ENCODE measurements around the gene FAAP20.

Gene FAAP20

DNA sequence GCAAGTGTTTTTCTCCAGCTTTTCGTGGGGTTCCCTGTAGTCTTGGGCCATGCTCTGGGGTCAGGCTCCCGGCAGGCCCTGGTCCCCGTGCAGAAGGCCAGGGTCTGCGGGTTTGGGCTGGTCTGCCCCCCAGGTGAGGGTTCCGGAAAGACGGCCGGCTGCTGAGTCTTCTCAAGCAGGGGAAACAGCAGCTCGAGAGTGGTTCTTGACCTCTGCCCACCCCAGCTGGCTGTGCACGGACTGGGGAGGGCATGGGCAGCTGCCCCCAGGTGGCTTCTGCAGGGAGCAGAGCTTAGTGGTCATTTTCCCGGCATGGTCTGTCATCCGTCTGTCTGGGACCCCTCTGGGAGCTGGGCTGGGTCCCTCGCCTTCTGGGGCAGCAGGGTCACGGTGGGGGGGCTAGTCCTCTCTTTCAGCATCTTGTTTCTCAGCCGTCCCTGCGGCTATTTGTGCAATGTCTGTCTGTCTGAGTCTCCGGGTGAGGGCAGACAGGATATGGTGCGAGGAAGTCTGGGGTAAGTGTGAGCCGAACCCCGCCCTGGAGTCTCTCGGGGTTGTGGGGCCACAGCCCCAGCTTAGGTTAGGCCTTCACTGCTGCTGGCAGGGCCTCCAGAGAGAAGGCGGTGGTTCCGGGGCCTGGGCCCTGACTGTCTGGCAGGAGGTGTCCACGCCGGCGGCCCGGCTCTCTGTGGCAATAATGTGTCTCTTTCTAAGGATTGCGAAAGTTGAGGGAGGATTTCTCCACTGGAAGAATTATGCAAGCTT, 39.6 kb upstream of the FAAP20 start:
- Histone ChIP-seq H4K8ac (ENCODE audit: low read depth, low read length) (no peak overlapping the region), H3K27ac (ENCODE audit: low read depth, low read length) (peak overlapping the region; percentile 31), H3K27me3 (ENCODE audit: insufficient read depth, low read length) (no peaks in the 10 kb centered on the region), H3K14ac (ENCODE audit: low read length) (peak overlapping the region; percentile 37), H3K9me3 (ENCODE audit: insufficient read depth, low read depth, low read length) (peaks cover 1% of the 10 kb centered on the region), H3K23ac (ENCODE audit: low read length) (no peak overlapping the region), H2BK5ac (ENCODE audit: low read depth, low read length, poor library complexity) (peak overlapping the region; percentile 18), H3K4ac (ENCODE audit: low read depth, low read length) (peak overlapping the region; percentile 66), H2AK5ac (ENCODE audit: low read length) (no peak overlapping the region), H3K4me3 (ENCODE audit: low read depth, low read length) (no peak overlapping the region), H3K36me3 (ENCODE audit: control insufficient read depth in 1 of 2, insufficient read depth in 2 of 2, low read length in 2 of 2) (peaks cover 13 to 26% of the 10 kb centered on the region in 2 experiments), H3K9ac (ENCODE audit: low read length) (no peak overlapping the region), H2BK12ac (ENCODE audit: low read length) (no peak overlapping the region), H3K4me1 (ENCODE audit: control insufficient read depth in 1 of 2, insufficient read depth in 2 of 2, low read length in 2 of 2) (peaks cover 37 to 48% of the 10 kb centered on the region in 2 experiments), H3K4me2 (ENCODE audit: low read length) (peak overlapping the region; percentile 28), H4K12ac (ENCODE audit: low read depth, low read length) (no peak overlapping the region), H3K18ac (ENCODE audit: low read length) (peak overlapping the region; percentile 8), H2AFZ (ENCODE audit: insufficient read depth, low read length, poor library complexity) (no peak overlapping the region), H3K79me1 (ENCODE audit: low read length) (peaks cover 15% of the 10 kb centered on the region), H4K91ac (ENCODE audit: low read depth, low read length) (peak overlapping the region; percentile 5), H2BK120ac (ENCODE audit: insufficient read depth, low read length, poor library complexity) (no peak overlapping the region), H3K79me2 (ENCODE audit: control insufficient read depth, insufficient read depth, low read length, poor library complexity) (peaks cover 85% of the 10 kb centered on the region)
- peak; percentile 88 to 98 for DNase-seq
- WGBS (ENCODE audit: extremely low coverage, insufficient coverage, insufficient read length), result no CpG with 5 or more reads among the region's 27 CpGs

DNA sequence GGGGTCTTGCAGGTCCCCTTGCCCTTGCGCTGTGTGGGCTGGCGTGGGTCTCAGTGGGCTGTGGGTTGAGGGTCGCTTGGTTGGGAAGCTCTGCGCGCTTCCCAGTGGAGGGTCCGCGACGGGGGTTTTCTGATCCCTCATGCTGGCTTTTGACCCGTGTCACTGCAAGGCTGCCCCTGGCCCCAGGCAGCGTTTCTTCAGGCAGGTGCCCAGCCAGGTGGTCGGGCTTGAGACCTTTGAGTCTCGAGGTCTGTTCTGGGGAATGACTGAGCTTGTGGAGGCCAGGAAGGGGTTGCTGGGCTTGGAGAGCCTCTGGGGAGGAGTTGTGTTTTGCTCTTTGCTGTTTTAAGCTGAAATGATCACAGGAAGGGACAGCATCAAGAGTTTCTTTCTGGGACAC, 38.9 kb upstream of the FAAP20 start:
- Histone ChIP-seq H3K18ac (ENCODE audit: low read length) (no peak overlapping the region), H3K14ac (ENCODE audit: low read length) (peak overlapping the region; percentile 38), H3K9me3 (ENCODE audit: insufficient read depth, low read depth, low read length) (peaks cover 1% of the 10 kb centered on the region), H3K79me1 (ENCODE audit: low read length) (peaks cover 15% of the 10 kb centered on the region), H3K27me3 (ENCODE audit: insufficient read depth, low read length) (no peaks in the 10 kb centered on the region), H3K79me2 (ENCODE audit: control insufficient read depth, insufficient read depth, low read length, poor library complexity) (peaks cover 86% of the 10 kb centered on the region), H2BK12ac (ENCODE audit: low read length) (no peak overlapping the region), H3K4me2 (ENCODE audit: low read length) (peak overlapping the region; percentile 28), H2AK5ac (ENCODE audit: low read length) (no peak overlapping the region), H4K12ac (ENCODE audit: low read depth, low read length) (no peak overlapping the region), H3K27ac (ENCODE audit: low read depth, low read length) (peak overlapping the region; percentile 31), H3K4ac (ENCODE audit: low read depth, low read length) (peak overlapping the region; percentile 66), H3K4me1 (ENCODE audit: control insufficient read depth in 1 of 2, insufficient read depth in 2 of 2, low read length in 2 of 2) (peaks cover 36 to 48% of the 10 kb centered on the region in 2 experiments), H4K91ac (ENCODE audit: low read depth, low read length) (peak overlapping the region; percentile 5), H2AFZ (ENCODE audit: insufficient read depth, low read length, poor library complexity) (no peak overlapping the region), H3K9ac (ENCODE audit: low read length) (no peak overlapping the region), H3K36me3 (ENCODE audit: control insufficient read depth in 1 of 2, insufficient read depth in 2 of 2, low read length in 2 of 2) (peaks cover 9 to 25% of the 10 kb centered on the region in 2 experiments), H4K8ac (ENCODE audit: low read depth, low read length) (no peak overlapping the region), H3K23ac (ENCODE audit: low read length) (no peak overlapping the region), H2BK120ac (ENCODE audit: insufficient read depth, low read length, poor library complexity) (no peak overlapping the region), H3K4me3 (ENCODE audit: low read depth, low read length) (no peak overlapping the region), H2BK5ac (ENCODE audit: low read depth, low read length, poor library complexity) (no peak overlapping the region)
- WGBS (ENCODE audit: extremely low coverage, insufficient coverage, insufficient read length), result no CpG with 5 or more reads among the region's 12 CpGs
- DNase-seq, result peak in 1 of 2 donors; percentile 19

DNA sequence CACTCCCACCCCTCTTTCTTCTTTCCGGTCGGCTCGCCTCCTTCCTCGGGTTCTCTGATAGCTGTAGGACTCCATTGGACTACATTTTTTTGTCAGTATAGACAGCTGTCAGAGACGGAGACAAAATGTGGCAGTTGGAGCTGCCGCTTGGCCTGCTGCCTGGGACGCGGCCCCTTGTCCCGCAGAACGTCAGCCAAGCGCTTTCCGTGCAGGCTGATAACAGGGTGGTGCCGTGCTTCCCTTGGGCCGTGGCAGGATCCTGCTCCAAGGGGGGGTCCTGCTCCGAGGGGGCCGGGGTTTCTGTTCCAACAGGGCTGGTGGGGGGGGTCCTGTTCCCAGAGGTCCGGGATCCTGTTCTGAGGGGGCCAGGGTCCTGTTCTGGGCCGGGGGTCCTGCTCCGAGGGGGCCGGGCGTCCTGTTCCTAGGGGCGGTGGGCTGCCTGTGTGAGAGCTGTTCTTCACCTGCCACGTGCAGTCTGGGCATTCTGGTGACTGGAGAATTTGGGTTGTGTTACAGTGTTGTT, 38.4 kb upstream of the FAAP20 start:
- H3K36me3 ChIP-seq (ENCODE audit: control insufficient read depth in 1 of 2, insufficient read depth in 2 of 2, low read length in 2 of 2), result peaks cover 6 to 22% of the 10 kb centered on the region in 2 experiments
- peak overlapping the region; percentile 66 for H3K4ac ChIP-seq (ENCODE audit: low read depth, low read length)
- peak in 1 of 2 donors; percentile 24 for DNase-seq
- no peak overlapping the region for H2AFZ ChIP-seq (ENCODE audit: insufficient read depth, low read length, poor library complexity)
- H2BK120ac ChIP-seq (ENCODE audit: insufficient read depth, low read length, poor library complexity), result no peak overlapping the region
- H3K4me1 ChIP-seq (ENCODE audit: control insufficient read depth in 1 of 2, insufficient read depth in 2 of 2, low read length in 2 of 2), result peaks cover 36 to 48% of the 10 kb centered on the region in 2 experiments
- H2BK5ac ChIP-seq (ENCODE audit: low read depth, low read length, poor library complexity), result no peak overlapping the region
- H3K79me1 ChIP-seq (ENCODE audit: low read length), result peaks cover 15% of the 10 kb centered on the region
- H3K79me2 ChIP-seq (ENCODE audit: control insufficient read depth, insufficient read depth, low read length, poor library complexity), result peaks cover 81% of the 10 kb centered on the region
- peaks cover 1% of the 10 kb centered on the region for H3K9me3 ChIP-seq (ENCODE audit: insufficient read depth, low read depth, low read length)
- H3K27me3 ChIP-seq (ENCODE audit: insufficient read depth, low read length), result no peaks in the 10 kb centered on the region
- no peak overlapping the region for H3K18ac ChIP-seq (ENCODE audit: low read length)
- H3K9ac ChIP-seq (ENCODE audit: low read length), result no peak overlapping the region
- peak overlapping the region; percentile 38 for H3K4me3 ChIP-seq (ENCODE audit: low read depth, low read length)
- no peak overlapping the region for H3K27ac ChIP-seq (ENCODE audit: low read depth, low read length)
- no peak overlapping the region for H3K23ac ChIP-seq (ENCODE audit: low read length)
- H4K12ac ChIP-seq (ENCODE audit: low read depth, low read length), result no peak overlapping the region
- no peak overlapping the region for H2BK12ac ChIP-seq (ENCODE audit: low read length)
- no CpG with 5 or more reads among the region's 23 CpGs for WGBS (ENCODE audit: extremely low coverage, insufficient coverage, insufficient read length)
- no peak overlapping the region for H2AK5ac ChIP-seq (ENCODE audit: low read length)
- H4K8ac ChIP-seq (ENCODE audit: low read depth, low read length), result no peak overlapping the region
- H3K14ac ChIP-seq (ENCODE audit: low read length), result no peak overlapping the region
- H3K4me2 ChIP-seq (ENCODE audit: low read length), result no peak overlapping the region
- H4K91ac ChIP-seq (ENCODE audit: low read depth, low read length), result no peak overlapping the region

DNA sequence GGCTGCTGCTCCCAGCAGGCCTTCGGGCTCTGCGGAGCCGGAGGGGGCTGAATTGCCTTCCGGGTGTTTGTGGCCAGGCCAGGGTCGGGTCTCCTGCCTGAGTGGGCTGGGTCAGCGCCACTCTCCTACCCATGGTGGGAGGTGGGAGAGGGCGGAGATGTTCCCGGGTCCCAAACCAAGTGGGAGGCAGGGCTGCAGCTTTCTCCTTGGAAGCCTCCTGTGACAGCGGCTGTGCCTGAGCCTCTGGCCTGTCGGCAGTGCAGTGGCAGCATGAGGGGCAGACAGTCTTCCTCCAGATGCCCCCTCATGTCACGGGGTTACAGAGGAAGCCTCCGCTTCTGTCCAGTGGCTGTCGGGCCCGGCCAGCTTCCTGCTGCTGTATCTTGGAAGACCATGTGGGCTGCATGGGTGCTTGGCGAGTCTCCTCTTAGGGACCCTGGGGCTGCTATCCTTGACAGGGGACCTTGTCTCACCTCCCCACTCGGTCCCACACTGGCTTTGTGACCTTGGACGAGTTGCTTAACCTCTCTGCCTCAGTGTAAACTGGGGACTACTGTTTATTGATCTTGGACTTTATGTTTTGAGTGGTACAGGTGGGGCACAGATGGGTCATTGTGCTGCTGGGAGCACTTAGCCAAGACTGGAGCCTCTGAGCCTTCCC, 37.8 kb upstream of the FAAP20 start:
- H2BK12ac ChIP-seq (ENCODE audit: low read length), result no peak overlapping the region
- no peak overlapping the region for H4K12ac ChIP-seq (ENCODE audit: low read depth, low read length)
- no peak overlapping the region for H2BK5ac ChIP-seq (ENCODE audit: low read depth, low read length, poor library complexity)
- no peak overlapping the region for H2AK5ac ChIP-seq (ENCODE audit: low read length)
- H4K91ac ChIP-seq (ENCODE audit: low read depth, low read length), result no peak overlapping the region
- H3K23ac ChIP-seq (ENCODE audit: low read length), result no peak overlapping the region
- H3K27me3 ChIP-seq (ENCODE audit: insufficient read depth, low read length), result no peaks in the 10 kb centered on the region
- no peak overlapping the region for H2BK120ac ChIP-seq (ENCODE audit: insufficient read depth, low read length, poor library complexity)
- no peak for DNase-seq
- no peak overlapping the region for H3K9ac ChIP-seq (ENCODE audit: low read length)
- peaks cover 77% of the 10 kb centered on the region for H3K79me2 ChIP-seq (ENCODE audit: control insufficient read depth, insufficient read depth, low read length, poor library complexity)
- no peak overlapping the region for H2AFZ ChIP-seq (ENCODE audit: insufficient read depth, low read length, poor library complexity)
- no peak overlapping the region for H3K14ac ChIP-seq (ENCODE audit: low read length)
- H3K4me1 ChIP-seq (ENCODE audit: control insufficient read depth in 1 of 2, insufficient read depth in 2 of 2, low read length in 2 of 2), result peaks cover 36 to 48% of the 10 kb centered on the region in 2 experiments
- WGBS (ENCODE audit: extremely low coverage, insufficient coverage, insufficient read length), result no CpG with 5 or more reads among the region's 17 CpGs
- H3K4ac ChIP-seq (ENCODE audit: low read depth, low read length), result peak overlapping the region; percentile 66
- H3K79me1 ChIP-seq (ENCODE audit: low read length), result peaks cover 15% of the 10 kb centered on the region
- peaks cover 1% of the 10 kb centered on the region for H3K9me3 ChIP-seq (ENCODE audit: insufficient read depth, low read depth, low read length)
- H3K36me3 ChIP-seq (ENCODE audit: control insufficient read depth in 1 of 2, insufficient read depth in 2 of 2, low read length in 2 of 2), result peaks cover 6 to 18% of the 10 kb centered on the region in 2 experiments
- peak overlapping the region; percentile 19 for H3K27ac ChIP-seq (ENCODE audit: low read depth, low read length)
- peak overlapping the region; percentile 12 for H3K4me2 ChIP-seq (ENCODE audit: low read length)
- H3K18ac ChIP-seq (ENCODE audit: low read length), result no peak overlapping the region
- H4K8ac ChIP-seq (ENCODE audit: low read depth, low read length), result no peak overlapping the region
- H3K4me3 ChIP-seq (ENCODE audit: low read depth, low read length), result no peak overlapping the region
